Tibial nerve (tissue), 4 donors: ENCODE data around the gene TOP3A.
A peak's percentile ranks its signal among the peaks of the same experiment; 100 is the strongest.

Source experiments
- CTCF ChIP-seq, 5 experiments: fragments of 200-600 bp in 3 of 5; fragments of 450-650 bp in 2 of 5; sonication (generic) in 3 of 5; IDR thresholded peaks; one replicate each; pipeline ENCODE4 v1.5.1; 2016 to 2019; ENCODE audit warnings: antibody characterized with exemption in 5 of 5, mild to moderate bottlenecking in 3 of 5, moderate library complexity in 2 of 5
- EP300 ChIP-seq, 2 donors: sonication (generic); formaldehyde crosslinking; IDR thresholded peaks; one replicate each; pipeline ENCODE4 v1.6.1; 2017; ENCODE audit warnings: antibody characterized with exemption in 2 of 2, mild to moderate bottlenecking in 1 of 2

GRCh38 chr17:18363101-18364049, 48.6 kb upstream of the TOP3A start, which contains the start of gene SHMT1:
- peak in 2 of 5 experiments; percentile 26 for TF ChIP-seq CTCF (IDR thresholded peaks at IDR 0.05)
- peak; percentile 48 to 89 for TF ChIP-seq EP300 (IDR thresholded peaks at IDR 0.05)
